Esophagus muscularis mucosa (tissue), 4 donors: ENCODE data around the gene DGUOK.
A peak's percentile ranks its signal among the peaks of the same experiment; 100 is the strongest.

Source experiments
- EP300 ChIP-seq: sonication (generic); formaldehyde crosslinking; IDR thresholded peaks from one replicate; pipeline ENCODE4 v1.6.1; 2017; ENCODE audit warnings: antibody characterized with exemption
- POLR2A ChIP-seq: fragments of 450-650 bp; IDR thresholded peaks from one replicate; pipeline ENCODE4 v1.6.1; 2017; ENCODE audit warnings: antibody characterized with exemption, moderate library complexity, mild to moderate bottlenecking, low read depth
- POLR2AphosphoS5 ChIP-seq, 2 donors: sonication (generic); formaldehyde crosslinking; IDR thresholded peaks; one replicate each; pipeline ENCODE4 v1.6.1; 2017; ENCODE audit warnings: antibody characterized with exemption in 2 of 2
- TF ChIP-seq, protein P1 (sequence below), 3 experiments: fragments of 200-600 bp in 2 of 3; fragments of 450-650 bp in 1 of 3; sonication (generic) in 2 of 3; IDR thresholded peaks; one replicate each; pipeline ENCODE4 v1.5.1; 2017 to 2019; ENCODE audit warnings: antibody characterized with exemption in 3 of 3, mild to moderate bottlenecking in 2 of 3, moderate library complexity in 1 of 3

GRCh38 chr2:73915437-73915993 is 11.2 kb upstream of the DGUOK start:
- no peak for TF ChIP-seq POLR2A
- TF ChIP-seq, protein P1, sequence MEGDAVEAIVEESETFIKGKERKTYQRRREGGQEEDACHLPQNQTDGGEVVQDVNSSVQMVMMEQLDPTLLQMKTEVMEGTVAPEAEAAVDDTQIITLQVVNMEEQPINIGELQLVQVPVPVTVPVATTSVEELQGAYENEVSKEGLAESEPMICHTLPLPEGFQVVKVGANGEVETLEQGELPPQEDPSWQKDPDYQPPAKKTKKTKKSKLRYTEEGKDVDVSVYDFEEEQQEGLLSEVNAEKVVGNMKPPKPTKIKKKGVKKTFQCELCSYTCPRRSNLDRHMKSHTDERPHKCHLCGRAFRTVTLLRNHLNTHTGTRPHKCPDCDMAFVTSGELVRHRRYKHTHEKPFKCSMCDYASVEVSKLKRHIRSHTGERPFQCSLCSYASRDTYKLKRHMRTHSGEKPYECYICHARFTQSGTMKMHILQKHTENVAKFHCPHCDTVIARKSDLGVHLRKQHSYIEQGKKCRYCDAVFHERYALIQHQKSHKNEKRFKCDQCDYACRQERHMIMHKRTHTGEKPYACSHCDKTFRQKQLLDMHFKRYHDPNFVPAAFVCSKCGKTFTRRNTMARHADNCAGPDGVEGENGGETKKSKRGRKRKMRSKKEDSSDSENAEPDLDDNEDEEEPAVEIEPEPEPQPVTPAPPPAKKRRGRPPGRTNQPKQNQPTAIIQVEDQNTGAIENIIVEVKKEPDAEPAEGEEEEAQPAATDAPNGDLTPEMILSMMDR (IDR thresholded peaks at IDR 0.05), result no peak
- peak; percentile 53 to 70 for TF ChIP-seq POLR2AphosphoS5 (IDR thresholded peaks at IDR 0.05)
- no peak for TF ChIP-seq EP300
